Esophagus squamous epithelium (tissue), 5 donors: ENCODE measurements around the gene GRAMD2B. TPM values are rescaled to one million over a fixed set of nuclear protein-coding genes. Genes with fewer than 3 reads are reported as not detected.

ENCODE experiments used
- DNase-seq: peaks from one replicate; lab custom pipeline; 2025; lab: John Stamatoyannopoulos, UW
- H3K27ac ChIP-seq, 4 donors: fragments of 200-600 bp; sonication (generic); one replicate each; pipeline ENCODE4 v1.5.1; 2016 to 2019; ENCODE audit warnings: mild to moderate bottlenecking in 1 of 4
- H3K27me3 ChIP-seq, 4 donors: fragments of 200-600 bp; sonication (generic); 1 replicate in 3 of 4; 2 replicates in 1 of 4; pipeline versions ENCODE4 v1.5.1 to v1.6.0; 2017 to 2021; ENCODE audit warnings: antibody characterized with exemption in 1 of 4
- H3K36me3 ChIP-seq, 3 donors: fragments of 200-600 bp; sonication (generic); one replicate each; pipeline ENCODE4 v1.5.1; 2016 to 2019
- H3K4me1 ChIP-seq, 3 donors: fragments of 200-600 bp; sonication (generic); one replicate each; pipeline ENCODE4 v1.5.1; 2017 to 2019
- H3K4me3 ChIP-seq, 4 donors: fragments of 200-600 bp; sonication (generic); 1 replicate in 3 of 4; 2 replicates in 1 of 4; pipeline ENCODE4 v1.5.1; 2016 to 2019; ENCODE audit warnings: mild to moderate bottlenecking in 2 of 4, moderate library complexity in 1 of 4
- H3K9me3 ChIP-seq, 3 donors: fragments of 200-600 bp; sonication (generic); one replicate each; pipeline ENCODE4 v1.5.1; 2016 to 2019
- CTCF ChIP-seq, 6 experiments: fragments of 450-650 bp in 4 of 6; fragments of 200-600 bp in 2 of 6; sonication (generic) in 2 of 6; IDR thresholded peaks; one replicate each; pipeline ENCODE4 v1.5.1; 2016 to 2019; ENCODE audit warnings: antibody characterized with exemption in 6 of 6, mild to moderate bottlenecking in 4 of 6, moderate library complexity in 4 of 6
- POLR2A ChIP-seq, 4 donors: fragments of 450-650 bp; IDR thresholded peaks; one replicate each; pipeline ENCODE4 v1.6.1; 2017; ENCODE audit warnings: antibody characterized with exemption in 4 of 4, mild to moderate bottlenecking in 4 of 4, moderate library complexity in 3 of 4
- WGBS, 2 donors: methylation state at CpG; one replicate each; pipeline ENCODE4 v1.1.5; 2018; 5-methylcytosine and 5-hydroxymethylcytosine counted together
- intact Hi-C: fragments of 100-400 bp; cut with DNase I; formaldehyde crosslinking; loops from one replicate; pipeline ENCODE4 v1.15.0; 2022
- total RNA-seq, 4 donors: library from RNA; depleted of rRNA; stranded (reverse); fragments of >200 nt; gene quantifications; one replicate each; pipeline ENCODE4 v1.1.0, GENCODE V29; 2016
- donor health status: DM: yes; HTN: yes; CAD: no.

GRAMD2B gene
- total RNA-seq, 4 donors from 2014 or later, result 10.2 to 29.0 (median 15.8) TPM

GRCh38 chr5:126471875-126472537 lies 48.8 kb downstream of the GRAMD2B start:
- Histone ChIP-seq H3K4me1 (peaks cover 0 to 21% (median 9%) of the 10 kb centered on the region in 3 donors), H3K27ac (no peak overlapping the region), H3K27me3 (no peaks in the 10 kb centered on the region), H3K36me3 (peaks cover 0 to 68% (median 5%) of the 10 kb centered on the region in 3 donors), H3K4me3 (no peak overlapping the region), H3K9me3 (no peaks in the 10 kb centered on the region)
- intact Hi-C loops, result no loop called here
- no peak for DNase-seq
- WGBS, 2 donors, result 50 to 61% methylated on average over 3 of the region's 3 CpGs
- TF ChIP-seq CTCF (IDR thresholded peaks at IDR 0.05), result no peak
- no peak for TF ChIP-seq POLR2A (IDR thresholded peaks at IDR 0.05)

- WGBS, 2 donors, result 88% methylated on average over 2 of the region's 2 CpGs
- no peak for DNase-seq
- Histone ChIP-seq H3K4me1 (peaks cover 0 to 26% (median 10%) of the 10 kb centered on the region in 3 donors), H3K4me3 (no peak overlapping the region), H3K27me3 (no peaks in the 10 kb centered on the region), H3K9me3 (no peaks in the 10 kb centered on the region), H3K36me3 (peaks cover 0 to 68% (median 5%) of the 10 kb centered on the region in 3 donors), H3K27ac (no peak overlapping the region)
- TF ChIP-seq POLR2A (IDR thresholded peaks at IDR 0.05) (no peak), CTCF (IDR thresholded peaks at IDR 0.05) (no peak)
- intact Hi-C loops, result no loop called here
Observed at GRCh38 chr5:126472538-126472889, 49.3 kb downstream of the GRAMD2B start.

GRCh38 chr5:126477294-126478117 lies 54.3 kb downstream of the GRAMD2B start:
- no peak for TF ChIP-seq POLR2A (IDR thresholded peaks at IDR 0.05)
- TF ChIP-seq CTCF (IDR thresholded peaks at IDR 0.05), result peak in 1 of 6 experiments; percentile 4
- Histone ChIP-seq H3K27ac (peak overlapping the region; percentile 1 to 71 (median 66)), H3K4me3 (no peak overlapping the region), H3K4me1 (peaks cover 0 to 18% (median 11%) of the 10 kb centered on the region in 3 donors), H3K9me3 (no peaks in the 10 kb centered on the region), H3K36me3 (peaks cover 0 to 69% (median 5%) of the 10 kb centered on the region in 3 donors), H3K27me3 (no peaks in the 10 kb centered on the region)
- no peak for DNase-seq
- WGBS, 2 donors, result 24 to 28% methylated on average over 5 of the region's 5 CpGs
- intact Hi-C loops, result no loop called here

GRCh38 chr5:126479810-126480209 lies 56.6 kb downstream of the GRAMD2B start:
- TF ChIP-seq CTCF (IDR thresholded peaks at IDR 0.05) (no peak), POLR2A (IDR thresholded peaks at IDR 0.05) (no peak)
- H3K9me3 ChIP-seq, result no peaks in the 10 kb centered on the region
- 76 to 96% methylated on average over 2 of the region's 2 CpGs for WGBS, 2 donors
- peak overlapping the region in 3 of 4 donors; percentile 22 to 71 (median 53) for H3K27ac ChIP-seq
- DNase-seq, result no peak
- no peak overlapping the region for H3K4me3 ChIP-seq
- H3K36me3 ChIP-seq, result peaks cover 0 to 69% (median 0%) of the 10 kb centered on the region in 3 donors
- no peaks in the 10 kb centered on the region for H3K27me3 ChIP-seq
- H3K4me1 ChIP-seq, result peaks cover 0 to 18% (median 11%) of the 10 kb centered on the region in 3 donors
- intact Hi-C loops, result no loop called here

- H3K36me3 ChIP-seq, result peaks cover 0 to 71% (median 5%) of the 10 kb centered on the region in 3 donors
- no peak for DNase-seq
- no peaks in the 10 kb centered on the region for H3K9me3 ChIP-seq
- no peaks in the 10 kb centered on the region for H3K27me3 ChIP-seq
- H3K4me3 ChIP-seq, result no peak overlapping the region
- TF ChIP-seq POLR2A (IDR thresholded peaks at IDR 0.05), result no peak
- no peak for TF ChIP-seq CTCF (IDR thresholded peaks at IDR 0.05)
- intact Hi-C loops, result no loop called here
- H3K27ac ChIP-seq, result peak overlapping the region in 3 of 4 donors; percentile 22 to 71 (median 53)
- peaks cover 0 to 18% (median 11%) of the 10 kb centered on the region in 3 donors for H3K4me1 ChIP-seq
Observed at GRCh38 chr5:126480824-126481223, 57.6 kb downstream of the GRAMD2B start.
